Fibroblast of the aortic adventitia (primary cell): ENCODE data around the gene ME2. TPM values are rescaled to one million over a fixed set of nuclear protein-coding genes. Genes with fewer than 3 reads are reported as not detected.

ENCODE experiments used
- DNase-seq: peaks from one replicate; pipeline ENCODE4 v3.0.0-alpha.2; 2010; ENCODE audit warnings: low read depth
- H3K4me3 ChIP-seq: 2 replicates; pipeline ENCODE4 v1.5.1; 2011; ENCODE audit warnings: low read depth, mild to moderate bottlenecking, control low read depth, low read length, moderate library complexity
- CTCF ChIP-seq: IDR thresholded peaks from 2 replicates; pipeline ENCODE4 v1.5.1; 2011; ENCODE audit warnings: mild to moderate bottlenecking, low read length, control low read depth, inconsistent platforms; ENCODE audit not compliant: insufficient read depth
- total RNA-seq: library from RNA; depleted of rRNA; stranded (reverse); fragments of >200 nt; gene quantifications from 2 replicates; pipeline ENCODE4 v1.2.3, GENCODE V29; 2012; ENCODE audit warnings: low replicate concordance

ME2 gene
- total RNA-seq, 1 donor = 48.6 TPM

GRCh38 chr18:50909261-50909660, 30.3 kb downstream of the ME2 start:
- TF ChIP-seq CTCF = no peak
- no peak overlapping the region for H3K4me3 ChIP-seq
- no peak for DNase-seq

- TF ChIP-seq CTCF = no peak
Measured at GRCh38 chr18:50911006-50911405, 32.1 kb downstream of the ME2 start.

GRCh38 chr18:50917021-50917420, 38.1 kb downstream of the ME2 start:
- no peak for DNase-seq
- H3K4me3 ChIP-seq = no peak overlapping the region
- TF ChIP-seq CTCF = no peak

More at GRCh38 chr18:50911006-50911405, 32.1 kb downstream of the ME2 start:
- H3K4me3 ChIP-seq = no peak overlapping the region
- DNase-seq = no peak

- H3K4me3 ChIP-seq = no peak overlapping the region
- DNase-seq = no peak
- no peak for TF ChIP-seq CTCF
Measured at GRCh38 chr18:50918153-50918552, 39.2 kb downstream of the ME2 start.

- no peak for DNase-seq
- TF ChIP-seq CTCF = no peak
- H3K4me3 ChIP-seq = no peak overlapping the region
Measured at GRCh38 chr18:50924372-50924771, 45.5 kb downstream of the ME2 start.

GRCh38 chr18:50926521-50926920, 47.6 kb downstream of the ME2 start:
- TF ChIP-seq CTCF = no peak
- H3K4me3 ChIP-seq = no peak overlapping the region
- DNase-seq = no peak

GRCh38 chr18:50928551-50928950, 49.6 kb downstream of the ME2 start:
- TF ChIP-seq CTCF = no peak
- DNase-seq = no peak
- no peak overlapping the region for H3K4me3 ChIP-seq
